SK-N-SH (cell line): ENCODE measurements around the gene HAUS1. TPM values are rescaled to one million over a fixed set of nuclear protein-coding genes. Genes with fewer than 3 reads are reported as not detected.

ENCODE experiments used
- CTCF ChIA-PET: fragments of 300-600, 350-600 bp; formaldehyde crosslinking; extraction: SDS; loops from one replicate; lab custom pipeline; 2021; lab: Yijun Ruan, JAX
- POLR2A ChIA-PET: fragments of 350-600 bp; sonication (Branson Sonifier 250); formaldehyde crosslinking; extraction: SDS; loops from one replicate; lab custom pipeline; 2020; ENCODE audit warnings: antibody characterized with exemption, inconsistent platforms; lab: Yijun Ruan, JAX
- DNase-seq: peaks from one replicate; pipeline ENCODE4 v3.0.0; 2012
- H2AFZ ChIP-seq: fragments of 200-600 bp; sonication (generic); 2 replicates; pipeline ENCODE4 v1.8.1; 2016; ENCODE audit warnings: antibody characterized with exemption, mild to moderate bottlenecking, low read depth
- H3F3A ChIP-seq: fragments of 200-600 bp; sonication (generic); replicated peaks from 2 replicates; pipeline ENCODE3; 2016; ENCODE audit warnings: antibody characterized with exemption, mild to moderate bottlenecking; ENCODE audit not compliant: insufficient read depth
- H3K27ac ChIP-seq, 2 experiments: fragments of 200-500 bp in 1 of 2; fragments of 200-600 bp in 1 of 2; sonication (Bioruptor generic) in 1 of 2; sonication (generic), shearing (Covaris generic) in 1 of 2; 2 replicates each; pipeline versions ENCODE4 v1.5.1 to v1.6.1; 2014 to 2016; ENCODE audit warnings: low read depth in 2 of 2, inconsistent platforms in 1 of 2, low read length in 1 of 2, mild to moderate bottlenecking in 1 of 2, mixed read lengths in 1 of 2
- H3K27me3 ChIP-seq: fragments of 200-600 bp; sonication (generic), shearing (Covaris generic); 2 replicates; pipeline ENCODE4 v1.6.1; 2016; ENCODE audit warnings: mixed run types; ENCODE audit not compliant: insufficient read depth
- H3K36me3 ChIP-seq, 2 experiments: fragments of 200-500 bp in 1 of 2; fragments of 200-600 bp in 1 of 2; sonication (Bioruptor generic) in 1 of 2; sonication (generic) in 1 of 2; replicated peaks in 1 of 2; 2 replicates each; pipeline versions ENCODE3 to v1.5.1; 2014 to 2016; ENCODE audit warnings: low read length in 1 of 2, mild to moderate bottlenecking in 1 of 2; ENCODE audit not compliant: insufficient read depth in 2 of 2, control insufficient read depth in 1 of 2
- H3K4me1 ChIP-seq, 2 experiments: fragments of 200-500 bp in 1 of 2; fragments of 200-600 bp in 1 of 2; sonication (Bioruptor generic) in 1 of 2; sonication (generic), shearing (Covaris generic) in 1 of 2; 2 replicates each; pipeline versions ENCODE4 v1.5.1 to v1.6.1; 2014 to 2016; ENCODE audit warnings: low read depth in 1 of 2, low read length in 1 of 2, mixed run types in 1 of 2; ENCODE audit not compliant: insufficient read depth in 2 of 2, control insufficient read depth in 1 of 2
- H3K4me2 ChIP-seq: fragments of 200-600 bp; sonication (generic), shearing (Covaris generic); 2 replicates; pipeline ENCODE4 v1.6.1; 2017; ENCODE audit warnings: mixed run types
- H3K4me3 ChIP-seq, 2 experiments: fragments of 200-500 bp in 1 of 2; fragments of 200-600 bp in 1 of 2; sonication (Bioruptor generic) in 1 of 2; sonication (generic), shearing (Covaris generic) in 1 of 2; 2 replicates each; pipeline versions ENCODE4 v1.5.1 to v1.8.1; 2014 to 2016; ENCODE audit warnings: low read depth in 2 of 2, inconsistent platforms in 1 of 2, low read length in 1 of 2, mild to moderate bottlenecking in 1 of 2, mixed read lengths in 1 of 2, moderate library complexity in 1 of 2
- H3K79me2 ChIP-seq: fragments of 200-600 bp; sonication (generic); 2 replicates; pipeline ENCODE4 v1.8.1; 2017; ENCODE audit warnings: mild to moderate bottlenecking; ENCODE audit not compliant: insufficient read depth
- H3K9ac ChIP-seq: fragments of 200-600 bp; sonication (generic); 2 replicates; pipeline ENCODE4 v1.6.1; 2017; ENCODE audit warnings: mixed run types
- H3K9me2 ChIP-seq: fragments of 200-600 bp; sonication (generic); 2 replicates; pipeline ENCODE4 v1.6.1; 2017; ENCODE audit warnings: mixed run types
- H3K9me3 ChIP-seq: fragments of 200-600 bp; sonication (generic); 2 replicates; pipeline ENCODE4 v1.6.1; 2017; ENCODE audit warnings: mixed run types, mild to moderate bottlenecking, moderate library complexity
- H4K20me1 ChIP-seq: fragments of 200-600 bp; sonication (generic); 2 replicates; pipeline ENCODE4 v1.6.1; 2017; ENCODE audit warnings: mild to moderate bottlenecking, mixed run types; ENCODE audit not compliant: insufficient read depth
- ELF1 ChIP-seq: IDR thresholded peaks from 2 replicates; pipeline ENCODE4 v1.4.0; 2012
- EP300 ChIP-seq, 2 experiments: IDR thresholded peaks; 2 replicates each; pipeline versions ENCODE4 v1.4.0 to v1.6.1; 2012; ENCODE audit warnings: borderline replicate concordance in 1 of 2, low read depth in 1 of 2, low read length in 1 of 2
- EZH2phosphoT487 ChIP-seq: fragments of 200-600 bp; sonication (generic); IDR thresholded peaks from 2 replicates; pipeline ENCODE4 v1.6.1; 2017; ENCODE audit warnings: low read depth, mixed run types, mild to moderate bottlenecking, antibody characterized with exemption, moderate library complexity, borderline replicate concordance
- FOSL2 ChIP-seq: IDR thresholded peaks from 2 replicates; pipeline ENCODE4 v1.4.0; 2012; ENCODE audit warnings: low read depth, mild to moderate bottlenecking, moderate library complexity, borderline replicate concordance
- FOXJ3 ChIP-seq: sonication (generic); formaldehyde crosslinking; IDR thresholded peaks from 2 replicates; pipeline ENCODE4 v1.5.1; 2020; ENCODE audit warnings: mild to moderate bottlenecking, missing genetic modification reagents
- GABPA ChIP-seq: IDR thresholded peaks from 2 replicates; pipeline ENCODE4 v1.4.0; 2012; ENCODE audit warnings: low read depth, mild to moderate bottlenecking
- JUND ChIP-seq: IDR thresholded peaks from 2 replicates; pipeline ENCODE4 v1.4.0; 2012
- MXI1 ChIP-seq: IDR thresholded peaks from 2 replicates; pipeline ENCODE4 v1.6.1; 2012; ENCODE audit warnings: mild to moderate bottlenecking, low read depth, low read length, improper control_type of control experiment
- NFIC ChIP-seq: IDR thresholded peaks from 2 replicates; pipeline ENCODE4 v1.4.0; 2012; ENCODE audit warnings: borderline replicate concordance
- NRF1 ChIP-seq: IDR thresholded peaks from 2 replicates; pipeline ENCODE4 v1.6.1; 2012; ENCODE audit warnings: low read depth, mild to moderate bottlenecking, low read length
- POLR2AphosphoS5 ChIP-seq: IDR thresholded peaks from 2 replicates; pipeline ENCODE4 v1.6.1; 2012; ENCODE audit warnings: low read depth, low read length
- RFX5 ChIP-seq: IDR thresholded peaks from 2 replicates; pipeline ENCODE4 v1.6.1; 2012; ENCODE audit warnings: mild to moderate bottlenecking, improper control_type of control experiment, low read length
- SMC3 ChIP-seq: IDR thresholded peaks from 2 replicates; pipeline ENCODE4 v1.6.1; 2012; ENCODE audit warnings: low read depth, low read length, improper control_type of control experiment
- TCF12 ChIP-seq: IDR thresholded peaks from 2 replicates; pipeline ENCODE4 v1.4.0; 2012
- TEAD4 ChIP-seq: IDR thresholded peaks from 2 replicates; pipeline ENCODE4 v1.4.0; 2012; ENCODE audit warnings: mild to moderate bottlenecking, borderline replicate concordance; ENCODE audit not compliant: insufficient read depth
- WGBS: methylation state at CpG from one replicate; pipeline ENCODE4 v1.1.6; 2017; ENCODE audit warnings: low lambda C conversion rate; 5-methylcytosine and 5-hydroxymethylcytosine counted together
- polyA plus RNA-seq, 3 experiments: library from polyadenylated mRNA; depleted of rRNA; stranded (reverse); fragments of >200 nt; gene quantifications; 2 replicates each; pipeline ENCODE4 v1.2.3, GENCODE V29; 2012
- TF ChIP-seq, protein P1 (sequence below): IDR thresholded peaks from 2 replicates; pipeline ENCODE4 v1.4.0; 2012; ENCODE audit warnings: low read depth, borderline replicate concordance
- TF ChIP-seq, protein P2 (sequence below): IDR thresholded peaks from 2 replicates; pipeline ENCODE4 v1.6.1; 2012; ENCODE audit warnings: mild to moderate bottlenecking, low read depth, low read length, moderate library complexity
- TF ChIP-seq, protein P3 (sequence below): IDR thresholded peaks from 2 replicates; pipeline ENCODE4 v1.4.0; 2012; ENCODE audit warnings: low read depth
- TF ChIP-seq, protein P4 (sequence below): IDR thresholded peaks from 2 replicates; pipeline ENCODE4; 2012
- TF ChIP-seq, protein P5 (sequence below): IDR thresholded peaks from 2 replicates; pipeline ENCODE4 v1.4.0; 2012; ENCODE audit warnings: low read depth, borderline replicate concordance

HAUS1 gene
- polyA plus RNA-seq, 1 of the 3 experiments (the other 2 are of a cell fraction) = 55.2 TPM

DNA sequence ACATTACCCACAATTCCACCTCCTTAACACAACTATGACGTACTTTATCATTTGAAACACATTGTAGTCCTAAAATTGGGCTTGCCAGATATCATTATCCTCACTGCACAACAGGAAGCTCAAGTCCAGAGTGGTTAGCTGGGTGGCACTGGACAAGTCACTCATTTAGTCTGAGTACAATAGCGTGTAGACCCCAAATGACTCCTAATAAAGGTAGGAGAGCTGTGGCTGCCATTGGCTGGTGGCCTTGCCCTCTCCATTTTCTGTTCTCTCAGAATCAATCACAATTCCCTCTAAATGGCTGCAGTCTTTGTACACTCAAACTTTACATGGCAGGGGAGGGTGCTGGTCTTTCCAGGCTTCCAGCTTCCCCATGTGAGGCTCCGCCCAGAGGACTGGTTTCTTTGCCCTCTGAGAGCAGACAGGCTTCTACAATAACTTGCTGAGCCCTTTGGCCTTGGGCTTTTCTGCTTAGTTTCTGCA, 43.8 kb upstream of the HAUS1 start:
- H3K9ac ChIP-seq = no peak overlapping the region
- H3F3A ChIP-seq = no peaks in the 10 kb centered on the region
- no peaks in the 10 kb centered on the region; a peak in 1 of 4 replicates for H3K4me1 ChIP-seq

More for the DNA sequence above, 43.8 kb upstream of the HAUS1 start:
- H3K4me3 ChIP-seq = no peak overlapping the region
- H3K9me3 ChIP-seq = no peaks in the 10 kb centered on the region
- H2AFZ ChIP-seq = no peak overlapping the region
- H3K27ac ChIP-seq = no peak overlapping the region
- no peaks in the 10 kb centered on the region for H4K20me1 ChIP-seq
- H3K36me3 ChIP-seq = no peaks in the 10 kb centered on the region
- ChIA-PET CTCF (interaction anchor here (2.4 kb wide), 1 partner anchor 13 kb away, joined by 17 read pairs; no protein-coding TSS in a partner anchor), POLR2A (interaction anchor here (0.9 kb wide), 1 partner anchor 135 kb away, joined by 3 read pairs; no protein-coding TSS in a partner anchor)
- no peaks in the 10 kb centered on the region for H3K79me2 ChIP-seq
- 85% methylated on average over 3 of the region's 3 CpGs for WGBS
- no peaks in the 10 kb centered on the region for H3K27me3 ChIP-seq
- DNase-seq = no peak
- no peaks in the 10 kb centered on the region for H3K9me2 ChIP-seq
- H3K4me2 ChIP-seq = no peak overlapping the region
- TF ChIP-seq GABPA (no peak), JUND (no peak), NRF1 (no peak), ELF1 (no peak), TCF12 (no peak), FOXJ3 (CRISPR knock-in tag) (no peak), FOSL2 (no peak), SMC3 (no peak), RFX5 (no peak), NFIC (no peak), EP300 (IDR thresholded peaks at IDR 0.05; ENCODE audit: borderline replicate concordance in 1 of 2, low read depth in 1 of 2, low read length in 1 of 2) (no peak), TEAD4 (no peak), POLR2AphosphoS5 (no peak), EZH2phosphoT487 (no peak), MXI1 (no peak)
- TF ChIP-seq, protein P1, sequence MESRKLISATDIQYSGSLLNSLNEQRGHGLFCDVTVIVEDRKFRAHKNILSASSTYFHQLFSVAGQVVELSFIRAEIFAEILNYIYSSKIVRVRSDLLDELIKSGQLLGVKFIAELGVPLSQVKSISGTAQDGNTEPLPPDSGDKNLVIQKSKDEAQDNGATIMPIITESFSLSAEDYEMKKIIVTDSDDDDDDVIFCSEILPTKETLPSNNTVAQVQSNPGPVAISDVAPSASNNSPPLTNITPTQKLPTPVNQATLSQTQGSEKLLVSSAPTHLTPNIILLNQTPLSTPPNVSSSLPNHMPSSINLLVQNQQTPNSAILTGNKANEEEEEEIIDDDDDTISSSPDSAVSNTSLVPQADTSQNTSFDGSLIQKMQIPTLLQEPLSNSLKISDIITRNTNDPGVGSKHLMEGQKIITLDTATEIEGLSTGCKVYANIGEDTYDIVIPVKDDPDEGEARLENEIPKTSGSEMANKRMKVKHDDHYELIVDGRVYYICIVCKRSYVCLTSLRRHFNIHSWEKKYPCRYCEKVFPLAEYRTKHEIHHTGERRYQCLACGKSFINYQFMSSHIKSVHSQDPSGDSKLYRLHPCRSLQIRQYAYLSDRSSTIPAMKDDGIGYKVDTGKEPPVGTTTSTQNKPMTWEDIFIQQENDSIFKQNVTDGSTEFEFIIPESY = no peak
- TF ChIP-seq, protein P2, sequence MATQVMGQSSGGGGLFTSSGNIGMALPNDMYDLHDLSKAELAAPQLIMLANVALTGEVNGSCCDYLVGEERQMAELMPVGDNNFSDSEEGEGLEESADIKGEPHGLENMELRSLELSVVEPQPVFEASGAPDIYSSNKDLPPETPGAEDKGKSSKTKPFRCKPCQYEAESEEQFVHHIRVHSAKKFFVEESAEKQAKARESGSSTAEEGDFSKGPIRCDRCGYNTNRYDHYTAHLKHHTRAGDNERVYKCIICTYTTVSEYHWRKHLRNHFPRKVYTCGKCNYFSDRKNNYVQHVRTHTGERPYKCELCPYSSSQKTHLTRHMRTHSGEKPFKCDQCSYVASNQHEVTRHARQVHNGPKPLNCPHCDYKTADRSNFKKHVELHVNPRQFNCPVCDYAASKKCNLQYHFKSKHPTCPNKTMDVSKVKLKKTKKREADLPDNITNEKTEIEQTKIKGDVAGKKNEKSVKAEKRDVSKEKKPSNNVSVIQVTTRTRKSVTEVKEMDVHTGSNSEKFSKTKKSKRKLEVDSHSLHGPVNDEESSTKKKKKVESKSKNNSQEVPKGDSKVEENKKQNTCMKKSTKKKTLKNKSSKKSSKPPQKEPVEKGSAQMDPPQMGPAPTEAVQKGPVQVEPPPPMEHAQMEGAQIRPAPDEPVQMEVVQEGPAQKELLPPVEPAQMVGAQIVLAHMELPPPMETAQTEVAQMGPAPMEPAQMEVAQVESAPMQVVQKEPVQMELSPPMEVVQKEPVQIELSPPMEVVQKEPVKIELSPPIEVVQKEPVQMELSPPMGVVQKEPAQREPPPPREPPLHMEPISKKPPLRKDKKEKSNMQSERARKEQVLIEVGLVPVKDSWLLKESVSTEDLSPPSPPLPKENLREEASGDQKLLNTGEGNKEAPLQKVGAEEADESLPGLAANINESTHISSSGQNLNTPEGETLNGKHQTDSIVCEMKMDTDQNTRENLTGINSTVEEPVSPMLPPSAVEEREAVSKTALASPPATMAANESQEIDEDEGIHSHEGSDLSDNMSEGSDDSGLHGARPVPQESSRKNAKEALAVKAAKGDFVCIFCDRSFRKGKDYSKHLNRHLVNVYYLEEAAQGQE = no peak
- TF ChIP-seq, protein P3, sequence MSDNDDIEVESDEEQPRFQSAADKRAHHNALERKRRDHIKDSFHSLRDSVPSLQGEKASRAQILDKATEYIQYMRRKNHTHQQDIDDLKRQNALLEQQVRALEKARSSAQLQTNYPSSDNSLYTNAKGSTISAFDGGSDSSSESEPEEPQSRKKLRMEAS = no peak
- TF ChIP-seq, protein P4, sequence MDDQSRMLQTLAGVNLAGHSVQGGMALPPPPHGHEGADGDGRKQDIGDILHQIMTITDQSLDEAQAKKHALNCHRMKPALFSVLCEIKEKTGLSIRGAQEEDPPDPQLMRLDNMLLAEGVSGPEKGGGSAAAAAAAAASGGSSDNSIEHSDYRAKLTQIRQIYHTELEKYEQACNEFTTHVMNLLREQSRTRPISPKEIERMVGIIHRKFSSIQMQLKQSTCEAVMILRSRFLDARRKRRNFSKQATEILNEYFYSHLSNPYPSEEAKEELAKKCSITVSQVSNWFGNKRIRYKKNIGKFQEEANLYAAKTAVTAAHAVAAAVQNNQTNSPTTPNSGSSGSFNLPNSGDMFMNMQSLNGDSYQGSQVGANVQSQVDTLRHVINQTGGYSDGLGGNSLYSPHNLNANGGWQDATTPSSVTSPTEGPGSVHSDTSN = no peak
- TF ChIP-seq, protein P5, sequence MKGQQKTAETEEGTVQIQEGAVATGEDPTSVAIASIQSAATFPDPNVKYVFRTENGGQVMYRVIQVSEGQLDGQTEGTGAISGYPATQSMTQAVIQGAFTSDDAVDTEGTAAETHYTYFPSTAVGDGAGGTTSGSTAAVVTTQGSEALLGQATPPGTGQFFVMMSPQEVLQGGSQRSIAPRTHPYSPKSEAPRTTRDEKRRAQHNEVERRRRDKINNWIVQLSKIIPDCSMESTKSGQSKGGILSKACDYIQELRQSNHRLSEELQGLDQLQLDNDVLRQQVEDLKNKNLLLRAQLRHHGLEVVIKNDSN = no peak
